Liver (tissue), 9 donors: ENCODE results near the gene SFXN3. TPM values are rescaled to one million over a fixed set of nuclear protein-coding genes. Genes with fewer than 3 reads are reported as not detected.

Source experiments
- DNase-seq: peaks from one replicate; pipeline ENCODE4 v3.0.0-alpha.2; 2017; ENCODE audit warnings: low spot score
- H3K27ac ChIP-seq, 2 donors: one replicate each; pipeline ENCODE4 v1.7.0; 2013; ENCODE audit warnings: inconsistent platforms in 2 of 2, low read length in 2 of 2, control low read depth in 1 of 2, low read depth in 1 of 2, mild to moderate bottlenecking in 1 of 2
- H3K27me3 ChIP-seq, 4 donors: one replicate each; pipeline versions ENCODE4 v1.6.1 to v1.7.0; 2013; ENCODE audit warnings: low read length in 3 of 4, inconsistent platforms in 1 of 4, mild to moderate bottlenecking in 1 of 4, moderate library complexity in 1 of 4; ENCODE audit not compliant: control insufficient read depth in 4 of 4, insufficient read depth in 4 of 4
- H3K36me3 ChIP-seq, 4 donors: one replicate each; pipeline versions ENCODE4 v1.6.1 to v1.7.0; 2013; ENCODE audit warnings: low read length in 3 of 4, mild to moderate bottlenecking in 3 of 4, low read depth in 1 of 4, moderate library complexity in 1 of 4; ENCODE audit not compliant: control insufficient read depth in 4 of 4, insufficient read depth in 3 of 4
- H3K4me1 ChIP-seq, 4 donors: one replicate each; pipeline versions ENCODE4 v1.6.1 to v1.7.0; 2013; ENCODE audit warnings: low read length in 3 of 4, mild to moderate bottlenecking in 3 of 4, moderate library complexity in 1 of 4; ENCODE audit not compliant: control insufficient read depth in 4 of 4, insufficient read depth in 4 of 4
- H3K4me3 ChIP-seq, 3 donors: one replicate each; pipeline versions ENCODE4 v1.6.1 to v1.7.0; 2013; ENCODE audit warnings: low read length in 3 of 3, control low read depth in 1 of 3, low read depth in 1 of 3, mild to moderate bottlenecking in 1 of 3
- H3K9ac ChIP-seq, 2 donors: one replicate each; pipeline ENCODE4 v1.7.0; 2013; ENCODE audit warnings: low read length in 2 of 2, mild to moderate bottlenecking in 2 of 2, moderate library complexity in 2 of 2, control low read depth in 1 of 2, low read depth in 1 of 2
- H3K9me3 ChIP-seq, 4 donors: one replicate each; pipeline versions ENCODE4 v1.6.1 to v1.7.0; 2013; ENCODE audit warnings: low read length in 3 of 4; ENCODE audit not compliant: control insufficient read depth in 4 of 4
- ATF3 ChIP-seq: IDR thresholded peaks from 2 replicates; pipeline ENCODE4 v1.6.1; 2016; ENCODE audit warnings: antibody characterized with exemption
- CTCF ChIP-seq: fragments of 150-350 bp; IDR thresholded peaks from 2 replicates; pipeline ENCODE4 v1.5.1; 2017; ENCODE audit warnings: improper control_type of control experiment, low read depth, low read length; ENCODE audit not compliant: missing input control
- EGR1 ChIP-seq, 2 donors: IDR thresholded peaks; 2 replicates each; pipeline ENCODE4 v1.6.1; 2016 to 2018; ENCODE audit warnings: antibody characterized with exemption in 2 of 2, low read depth in 2 of 2
- FOXA1 ChIP-seq: IDR thresholded peaks from 2 replicates; pipeline ENCODE4 v1.6.1; 2016; ENCODE audit warnings: antibody characterized with exemption
- FOXA2 ChIP-seq: IDR thresholded peaks from 2 replicates; pipeline ENCODE4 v1.6.1; 2016; ENCODE audit warnings: antibody characterized with exemption
- GABPA ChIP-seq, 2 donors: IDR thresholded peaks in 1 of 2; conservative IDR thresholded peaks in 1 of 2; 2 replicates each; pipeline ENCODE4 v1.6.1; 2016; ENCODE audit warnings: antibody characterized with exemption in 2 of 2, mild to moderate bottlenecking in 1 of 2, moderate library complexity in 1 of 2
- HNF4A ChIP-seq, 2 donors: conservative IDR thresholded peaks; 2 replicates each; pipeline ENCODE4 v1.6.1; 2016; ENCODE audit warnings: antibody characterized with exemption in 2 of 2, mild to moderate bottlenecking in 2 of 2
- HNF4G ChIP-seq: IDR thresholded peaks from 2 replicates; pipeline ENCODE4 v1.6.1; 2016; ENCODE audit warnings: antibody characterized with exemption
- JUND ChIP-seq, 2 donors: IDR thresholded peaks; 2 replicates each; pipeline ENCODE4 v1.6.1; 2016; ENCODE audit warnings: antibody characterized with exemption in 2 of 2
- MAX ChIP-seq: IDR thresholded peaks from 2 replicates; pipeline ENCODE4 v1.6.1; 2016; ENCODE audit warnings: antibody characterized with exemption
- RAD21 ChIP-seq, 2 donors: IDR thresholded peaks; 2 replicates each; pipeline ENCODE4 v1.6.1; 2016; ENCODE audit warnings: antibody characterized with exemption in 2 of 2, mild to moderate bottlenecking in 2 of 2
- RXRA ChIP-seq, 2 donors: IDR thresholded peaks; 2 replicates each; pipeline ENCODE4 v1.6.1; 2017 to 2018; ENCODE audit warnings: antibody characterized with exemption in 2 of 2, mild to moderate bottlenecking in 1 of 2
- SP1 ChIP-seq: IDR thresholded peaks from 2 replicates; pipeline ENCODE4 v1.6.1; 2018; ENCODE audit warnings: antibody characterized with exemption, mild to moderate bottlenecking
- TAF1 ChIP-seq: conservative IDR thresholded peaks from 2 replicates; pipeline ENCODE4 v1.6.1; 2016; ENCODE audit warnings: antibody characterized with exemption, mild to moderate bottlenecking
- YY1 ChIP-seq: IDR thresholded peaks from 2 replicates; pipeline ENCODE4 v1.6.1; 2016; ENCODE audit warnings: antibody characterized with exemption, mild to moderate bottlenecking
- ZBTB33 ChIP-seq: IDR thresholded peaks from 2 replicates; pipeline ENCODE4 v1.6.1; 2016; ENCODE audit warnings: antibody characterized with exemption
- WGBS: extraction: QIAGEN DNeasy Blood & Tissue Kit; methylation state at CpG from one replicate; pipeline ENCODE4 v1.1.7; 2013; 5-methylcytosine and 5-hydroxymethylcytosine counted together
- polyA plus RNA-seq, 2 donors: library from polyadenylated mRNA; stranded (reverse) in 1 of 2; unstranded in 1 of 2; fragments of 200-250 nt in 1 of 2; fragments of >200 nt in 1 of 2; fragmentation: Nextera tagmentation in 1 of 2; extraction: Ambion mirVana in 1 of 2; gene quantifications; one replicate each; pipeline versions ENCODE4 v1.2.1 to v1.2.3, GENCODE V29; 2013 to 2015
- total RNA-seq, 2 donors: library from RNA; depleted of rRNA; stranded (reverse); fragments of >200 nt; gene quantifications; one replicate each; pipeline ENCODE4 v1.2.3, GENCODE V29; 2014
- donor health status: healthy.
- donor health status: healthy.
- donor health status: healthy.
- donor health status: healthy.
- donor health status: healthy.

The SFXN3 gene
- total and polyA plus RNA-seq, 4 donors, result 1.7 to 11.1 (median 6.3) TPM

GRCh38 chr10:101065481-101066145, 34.6 kb downstream of the SFXN3 start:
- Histone ChIP-seq H3K4me1 (peaks cover 17 to 45% (median 28%) of the 10 kb centered on the region in 4 donors), H3K36me3 (no peaks in the 10 kb centered on the region), H3K9ac (no peak overlapping the region), H3K27ac (no peak overlapping the region), H3K4me3 (peak overlapping the region in 1 of 3 donors; percentile 55), H3K9me3 (no peaks in the 10 kb centered on the region), H3K27me3 (peaks cover 0 to 4% (median under 1%) of the 10 kb centered on the region in 4 donors)
- TF ChIP-seq HNF4A (conservative IDR thresholded peaks at IDR 0.05) (no peak), TAF1 (no peak), RAD21 (IDR thresholded peaks at IDR 0.05) (no peak), ZBTB33 (no peak), HNF4G (no peak), CTCF (no peak), ATF3 (no peak)
- 84% methylated on average over 3 of the region's 3 CpGs for WGBS
- DNase-seq, result no peak

GRCh38 chr10:101066146-101066895, 35.3 kb downstream of the SFXN3 start:
- TF ChIP-seq CTCF (peak; percentile 9), SP1 (no peak), JUND (IDR thresholded peaks at IDR 0.05) (no peak), MAX (no peak), RAD21 (IDR thresholded peaks at IDR 0.05) (peak; percentile 6 to 15), FOXA1 (no peak), HNF4A (conservative IDR thresholded peaks at IDR 0.05) (no peak), YY1 (no peak), ATF3 (no peak), EGR1 (IDR thresholded peaks at IDR 0.05; ENCODE audit: low read depth in 2 of 2) (no peak), RXRA (IDR thresholded peaks at IDR 0.05) (no peak), TAF1 (no peak), FOXA2 (no peak), GABPA (IDR thresholded peaks at IDR 0.05 in 1 of 2, conservative IDR thresholded peaks at IDR 0.05 in 1 of 2) (no peak)
- Histone ChIP-seq H3K4me3 (peak overlapping the region in 1 of 3 donors; percentile 55), H3K4me1 (peaks cover 17 to 41% (median 25%) of the 10 kb centered on the region in 4 donors), H3K27me3 (peaks cover 0 to 4% (median under 1%) of the 10 kb centered on the region in 4 donors), H3K9me3 (no peaks in the 10 kb centered on the region), H3K9ac (no peak overlapping the region), H3K36me3 (no peaks in the 10 kb centered on the region), H3K27ac (no peak overlapping the region)
- DNase-seq, result peak; percentile 77
- 5% methylated on average over 49 of the region's 49 CpGs for WGBS
